Endothelial cell of umbilical vein (primary cell): ENCODE measurements around the gene PDLIM4. TPM values are rescaled to one million over a fixed set of nuclear protein-coding genes. Genes with fewer than 3 reads are reported as not detected.

ENCODE experiments used
- BruUV-seq: library from RNA; stranded (reverse); fragments of 400-500 nt; replicated peaks from 2 replicates; lab custom pipeline; 2021; lab: Mats Ljungman, UMichigan
- CTCF ChIA-PET: fragments of 300-600, 350-600 bp; sonication (Branson Sonifier 250); formaldehyde crosslinking; loops from one replicate; lab custom pipeline; 2021; ENCODE audit warnings: antibody characterized with exemption, inconsistent platforms; lab: Charles Lee
- POLR2A ChIA-PET: fragments of 300-600, 350-600 bp; sonication (Branson Sonifier 250); formaldehyde crosslinking; loops from one replicate; lab custom pipeline; 2021; ENCODE audit warnings: antibody characterized with exemption, inconsistent platforms; lab: Charles Lee
- DNase-seq: peaks from one replicate; pipeline ENCODE4 v3.0.0-alpha.2; 2011; ENCODE audit warnings: low read depth, low spot score
- FAIRE-seq: peaks from 2 replicates; lab custom pipeline; 2011; peaks lifted over from hg19 to GRCh38; lab: Jason Lieb, UNC
- H2AFZ ChIP-seq: 2 replicates; pipeline ENCODE4 v1.6.0; 2012; ENCODE audit warnings: low read depth, low read length, control low read depth, inconsistent platforms
- H3K27ac ChIP-seq: 2 replicates; pipeline ENCODE4 v1.5.1; 2011; ENCODE audit warnings: low read depth, mild to moderate bottlenecking, control low read depth, low read length, moderate library complexity; ENCODE audit not compliant: insufficient read depth
- H3K27me3 ChIP-seq, 2 experiments: 2 replicates each; pipeline versions ENCODE4 v1.6.0 to v1.6.1; 2011; ENCODE audit warnings: low read length in 2 of 2, mixed read lengths in 1 of 2; ENCODE audit not compliant: control insufficient read depth in 2 of 2, insufficient read depth in 2 of 2
- H3K36me3 ChIP-seq, 2 experiments: 2 replicates in 1 of 2; 3 replicates in 1 of 2; pipeline ENCODE4 v1.5.1; 2011; ENCODE audit warnings: low read length in 2 of 2, mild to moderate bottlenecking in 1 of 2, moderate library complexity in 1 of 2; ENCODE audit not compliant: control insufficient read depth in 2 of 2, insufficient read depth in 2 of 2; ENCODE audit errors: extremely low read depth in 1 of 2
- H3K4me1 ChIP-seq: 3 replicates; pipeline ENCODE4 v1.5.1; 2011; ENCODE audit warnings: mild to moderate bottlenecking, low read length; ENCODE audit not compliant: control insufficient read depth, insufficient read depth; ENCODE audit errors: extremely low read depth
- H3K4me2 ChIP-seq: 2 replicates; pipeline ENCODE4 v1.6.1; 2011; ENCODE audit warnings: low read length, control low read depth, mixed read lengths; ENCODE audit not compliant: insufficient read depth
- H3K4me3 ChIP-seq, 3 experiments: fragments of 200-600 bp in 1 of 3; sonication (generic), shearing (Covaris generic) in 1 of 3; replicated peaks in 1 of 3; 2 replicates each; pipeline ENCODE4 v1.5.1; 2011 to 2016; ENCODE audit warnings: control low read depth in 3 of 3, low read length in 3 of 3, mild to moderate bottlenecking in 2 of 3, inconsistent platforms in 1 of 3, low read depth in 1 of 3, moderate library complexity in 1 of 3; ENCODE audit not compliant: insufficient read depth in 1 of 3
- H3K79me2 ChIP-seq: 2 replicates; pipeline ENCODE4 v1.6.0; 2012; ENCODE audit warnings: low read length, inconsistent platforms; ENCODE audit not compliant: control insufficient read depth, insufficient read depth
- H3K9ac ChIP-seq: replicated peaks from 2 replicates; pipeline ENCODE3; 2011; ENCODE audit warnings: low read length, control low read depth; ENCODE audit not compliant: insufficient read depth; ENCODE audit errors: extremely low read depth
- H3K9me1 ChIP-seq: replicated peaks from 3 replicates; pipeline ENCODE4 v1.6.0; 2011; ENCODE audit warnings: mild to moderate bottlenecking, low read length; ENCODE audit not compliant: control insufficient read depth, insufficient read depth; ENCODE audit errors: extremely low read depth
- H3K9me3 ChIP-seq: replicated peaks from 2 replicates; pipeline ENCODE4 v1.5.1; 2012; ENCODE audit warnings: low read length, inconsistent platforms; ENCODE audit not compliant: control insufficient read depth, insufficient read depth
- H4K20me1 ChIP-seq: replicated peaks from 2 replicates; pipeline ENCODE3; 2011; ENCODE audit warnings: mild to moderate bottlenecking, low read length; ENCODE audit not compliant: control insufficient read depth, insufficient read depth; ENCODE audit errors: extremely low read depth
- EZH2 ChIP-seq: IDR thresholded peaks from 2 replicates; pipeline ENCODE4 v1.6.1; 2012; ENCODE audit warnings: borderline replicate concordance, low read depth, mild to moderate bottlenecking, moderate library complexity, low read length, inconsistent platforms; ENCODE audit not compliant: severe bottlenecking
- FOS ChIP-seq: IDR thresholded peaks from 2 replicates; pipeline ENCODE4 v1.6.1; 2011; ENCODE audit warnings: mild to moderate bottlenecking, low read length, moderate library complexity, borderline replicate concordance; ENCODE audit not compliant: insufficient read depth
- GATA2 ChIP-seq: IDR thresholded peaks from 2 replicates; pipeline ENCODE4 v1.7.0; 2011; ENCODE audit warnings: low read depth, mild to moderate bottlenecking, moderate library complexity, mixed read lengths, low read length; ENCODE audit not compliant: insufficient read length, insufficient read depth
- POLR2A ChIP-seq: IDR thresholded peaks from 2 replicates; pipeline ENCODE4 v1.6.1; 2012; ENCODE audit warnings: low read depth, mild to moderate bottlenecking, control low read depth, low read length
- POLR2AphosphoS5 ChIP-seq: IDR thresholded peaks from 2 replicates; pipeline ENCODE4 v1.6.1; 2012; ENCODE audit warnings: low read depth, mild to moderate bottlenecking, control low read depth, low read length, moderate library complexity; ENCODE audit not compliant: insufficient read depth
- dilution Hi-C: fragments of 300-500 bp; cut with MboI; formaldehyde crosslinking; loops from one replicate; pipeline ENCODE4 v1.15.0; 2019; ENCODE audit warnings: low sequenced_read_pairs; ENCODE audit not compliant: extremely low pct_ligation_motif_present
- intact Hi-C: fragments of 100-400 bp; cut with micrococcal nuclease; formaldehyde crosslinking; loops from one replicate; pipeline ENCODE4 v1.10.0; 2022
- polyA plus RNA-seq, 4 experiments: library from polyadenylated mRNA; depleted of rRNA in 3 of 4; stranded (reverse) in 3 of 4; unstranded in 1 of 4; fragments of >200 nt; gene quantifications; 2 replicates each; pipeline versions ENCODE4 v1.2.1 to v1.2.3, GENCODE V29; 2011 to 2012; ENCODE audit warnings: missing spikeins in 1 of 4
- total RNA-seq: library from RNA; stranded (reverse); gene quantifications from 2 replicates; pipeline ENCODE4 v1.2.3, GENCODE V29; 2021

The PDLIM4 gene
- total and polyA plus RNA-seq, 2 donors (not counting 3 experiments of a cell fraction or from before 2014, with no cell fraction given) = 65.7 to 112 TPM

- dilution Hi-C loops (no loop called here), intact Hi-C loops (loop anchor here (1.0 kb wide), 3 partner anchors 20 to 37 kb away; partner anchors contain the start of gene P4HA2)
- Histone ChIP-seq H4K20me1 (no peaks in the 10 kb centered on the region), H3K27me3 (no peaks in the 10 kb centered on the region), H3K9me1 (no peaks in the 10 kb centered on the region), H3K79me2 (peaks cover 43% of the 10 kb centered on the region), H3K9me3 (no peaks in the 10 kb centered on the region), H3K4me1 (peaks cover 51% of the 10 kb centered on the region), H3K36me3 (peaks cover 2 to 3% of the 10 kb centered on the region in 2 experiments), H3K27ac (peak overlapping the region; percentile 96), H3K4me3 (peak overlapping the region; percentile 59 to 78 (median 78)), H3K4me2 (peak overlapping the region; percentile 75), H3K9ac (peak overlapping the region; percentile 96), H2AFZ (peak overlapping the region; percentile 58)
- ChIA-PET CTCF (interaction anchor here (1.1 to 7.8 kb wide), 5 partner anchors 14 to 242 kb away, joined by 4 to 93 read pairs (median 10); partner anchors contain the start of gene SLC22A4), POLR2A (no interaction called here)
- peak; percentile 75 for FAIRE-seq
- TSS peak; percentile 30 for BruUV-seq
- TF ChIP-seq POLR2AphosphoS5 (peak; percentile 14), FOS (peak; percentile 54), GATA2 (no peak), POLR2A (peak; percentile 41), EZH2 (no peak)
- DNase-seq = peak; percentile 68
Observed at GRCh38 chr5:132258102-132259068, 889 bp downstream of the PDLIM4 start.
